Measurements from ENCODE around the gene ZSCAN21. TPM values are rescaled to one million over a fixed set of nuclear protein-coding genes. Genes with fewer than 3 reads are reported as not detected.

Gene ZSCAN21
- total and polyA plus RNA-seq, 2 of the 4 experiments (the other 2 are of a cell fraction), result 11.5 to 13.3 TPM

DNA sequence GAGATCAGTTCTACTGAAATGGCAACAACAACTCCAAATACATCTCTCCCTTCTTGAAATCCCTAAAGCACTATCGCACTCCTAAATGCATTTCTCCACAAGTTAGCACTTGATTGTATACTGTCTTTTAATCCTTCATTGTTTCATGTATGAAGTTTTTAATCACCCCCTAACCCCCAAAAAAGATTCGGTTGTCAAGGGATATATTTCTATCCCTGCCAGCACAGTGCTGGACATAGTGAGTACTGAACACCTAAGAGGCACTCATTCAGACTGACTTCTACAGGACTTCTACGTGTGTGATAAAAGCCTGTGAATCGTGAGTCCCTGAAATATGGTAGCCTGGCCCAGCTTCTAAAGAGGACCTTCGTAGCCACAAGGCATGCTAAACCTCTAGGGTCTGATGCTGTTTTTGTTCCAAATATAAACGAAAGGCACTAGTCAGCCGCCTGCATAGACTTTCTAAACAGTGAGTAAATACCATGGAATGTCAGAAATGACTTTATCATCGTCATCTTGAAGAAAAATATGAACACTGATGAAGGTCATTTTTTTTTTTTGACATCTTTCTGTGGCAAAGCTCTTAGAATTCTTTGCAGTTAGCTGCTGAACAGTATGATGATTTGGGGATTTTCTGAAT is 14.6 kb upstream of the ZSCAN21 start:
- Histone ChIP-seq H3K9me3 (ENCODE audit: control insufficient read depth, insufficient read depth, low read length) (peaks cover 13% of the 10 kb centered on the region), H2BK120ac (ENCODE audit: low read depth, low read length) (peak overlapping the region; percentile 97), H3K79me1 (ENCODE audit: low read depth in 1 of 2, low read length in 2 of 2) (peaks cover 37 to 69% of the 10 kb centered on the region in 2 experiments), H3K27ac (ENCODE audit: insufficient read depth, low read length) (peak overlapping the region; percentile 28; the same call in 1 of the 2 replicates), H2AFZ (replicated peaks; ENCODE audit: low read length, poor library complexity) (no peak overlapping the region), H3K27me3 (ENCODE audit: control insufficient read depth, insufficient read depth, low read length) (no peaks in the 10 kb centered on the region), H2AK9ac (replicated peaks; ENCODE audit: low read depth, low read length, poor library complexity) (no peak overlapping the region), H2AK5ac (ENCODE audit: low read depth, low read length) (peak overlapping the region; percentile 55), H3K4me1 (ENCODE audit: control insufficient read depth, insufficient read depth, low read length) (peaks cover 16% of the 10 kb centered on the region), H3K56ac (ENCODE audit: extremely low read depth, insufficient read depth, low read length) (peak overlapping the region; percentile 67), H4K91ac (ENCODE audit: insufficient read depth, low read depth, low read length) (peak overlapping the region; percentile 71), H3K4me3 (ENCODE audit: insufficient read depth, low read depth, low read length) (no peak overlapping the region), H3K18ac (ENCODE audit: low read depth, low read length) (peak overlapping the region; percentile 74), H3K9me1 (ENCODE audit: insufficient read depth, low read length) (peaks cover 12% of the 10 kb centered on the region), H4K8ac (ENCODE audit: low read depth in 2 of 2, low read length in 2 of 2) (peak overlapping the region in 1 of 2 experiments; percentile 81; a peak in 3 of 4 replicates), H3K9ac (ENCODE audit: low read depth, low read length) (no peak overlapping the region), H2BK15ac (ENCODE audit: low read depth, low read length) (peak overlapping the region; percentile 53; the same call in 1 of the 3 replicates), H2BK5ac (ENCODE audit: low read depth, low read length, poor library complexity, severe bottlenecking) (peak overlapping the region; percentile 95), H2BK20ac (ENCODE audit: low read depth, low read length) (peak overlapping the region; percentile 97), H4K20me1 (ENCODE audit: insufficient read depth, low read length) (peaks cover 9% of the 10 kb centered on the region; the same call in 1 of the 2 replicates), H4K5ac (ENCODE audit: low read depth, low read length) (peak overlapping the region; percentile 37; the same call in 1 of the 2 replicates), H3K36me3 (ENCODE audit: control insufficient read depth, insufficient read depth, low read length) (peaks cover 45% of the 10 kb centered on the region), H3K14ac (replicated peaks; ENCODE audit: low read depth, low read length) (peak overlapping the region; percentile 74), H3K4me2 (ENCODE audit: low read depth, low read length) (peak overlapping the region; percentile 39; the same call in 1 of the 2 replicates), H3K23ac (ENCODE audit: low read depth, low read length) (peak overlapping the region; percentile 90; the same call in 1 of the 2 replicates), H3K4ac (ENCODE audit: low read depth, low read length) (peak overlapping the region; percentile 80)
- intact Hi-C loops (cut with micrococcal nuclease), result loop anchor here (2.0 kb wide), 1 partner anchor 14 kb away; the partner anchor contains the start of gene ZSCAN21
- 33% methylated on average over 3 of the region's 8 CpGs; no CpG with 5 or more reads in 1 of the 2 experiments for WGBS, 2 experiments (ENCODE audit: extremely low coverage in 2 of 2, insufficient read length in 1 of 2)
- dilution Hi-C loops (cut with HindIII; ENCODE audit: low sequenced_read_pairs, unreplicated experiment), result no loop called here
- DNase-seq (peak; percentile 98), ATAC-seq (ENCODE audit: low read depth) (peak; percentile 98)
- CTCF ChIA-PET, result interaction anchor here (0.6 kb wide), 1 partner anchor 112 kb away, joined by 3 read pairs; no protein-coding TSS in a partner anchor
- TF ChIP-seq RAD21 (IDR thresholded peaks at IDR 0.05; ENCODE audit: low read length) (0 out of 2 replicates have a peak, but pooled peaks have one; percentile 8), MAFK (IDR thresholded peaks at IDR 0.05; ENCODE audit: low read depth, low read length) (no peak), CHD1 (IDR thresholded peaks at IDR 0.05; ENCODE audit: low read depth, low read length) (no peak), BHLHE40 (IDR thresholded peaks at IDR 0.05; ENCODE audit: low read depth, low read length) (peak; percentile 85), FOS (IDR thresholded peaks at IDR 0.05; ENCODE audit: low read depth, low read length) (peak; percentile 80), RFX5 (IDR thresholded peaks at IDR 0.05; ENCODE audit: low read depth, low read length) (no peak), RCOR1 (IDR thresholded peaks at IDR 0.05; ENCODE audit: insufficient replicate concordance, low read length) (no peak), MXI1 (IDR thresholded peaks at IDR 0.05; ENCODE audit: borderline replicate concordance, low read depth, low read length) (peak; percentile 19; the same call in 1 of the 2 replicates), NFE2L2 (IDR thresholded peaks at IDR 0.05; ENCODE audit: low read depth, low read length) (no peak), POLR2A (IDR thresholded peaks at IDR 0.05; ENCODE audit: low read depth, low read length) (peak; percentile 54), CTCF (conservative IDR thresholded peaks at IDR 0.05; ENCODE audit: low read depth, low read length) (no peak)
- no TSS peak for BruUV-seq (replicated peaks)
- in situ Hi-C loops (cut with MboI; ENCODE audit: low sequenced_read_pairs), result no loop called here
- POLR2A ChIA-PET (ENCODE audit: unreplicated experiment), result interaction anchor here (0.6 kb wide), 1 partner anchor 18 kb away, joined by 8 read pairs; no protein-coding TSS in a partner anchor

Data from IMR-90 (cell line).